HG03378 (cell line): Measurements from ENCODE around the gene FAT2.
"Not testable (repeated sequence)": the region's sequence is repeated elsewhere in the genome, so short reads cannot be mapped to it uniquely, and the experiment has no call there.

Experiments used
- ATAC-seq: cut with Tn5 transposase; IDR thresholded peaks from one replicate; pipeline ENCODE4 v1.9.1; 2021; ENCODE audit warnings: mild to moderate bottlenecking, moderate library complexity; ENCODE audit not compliant: unreplicated experiment

Gene FAT2

DNA sequence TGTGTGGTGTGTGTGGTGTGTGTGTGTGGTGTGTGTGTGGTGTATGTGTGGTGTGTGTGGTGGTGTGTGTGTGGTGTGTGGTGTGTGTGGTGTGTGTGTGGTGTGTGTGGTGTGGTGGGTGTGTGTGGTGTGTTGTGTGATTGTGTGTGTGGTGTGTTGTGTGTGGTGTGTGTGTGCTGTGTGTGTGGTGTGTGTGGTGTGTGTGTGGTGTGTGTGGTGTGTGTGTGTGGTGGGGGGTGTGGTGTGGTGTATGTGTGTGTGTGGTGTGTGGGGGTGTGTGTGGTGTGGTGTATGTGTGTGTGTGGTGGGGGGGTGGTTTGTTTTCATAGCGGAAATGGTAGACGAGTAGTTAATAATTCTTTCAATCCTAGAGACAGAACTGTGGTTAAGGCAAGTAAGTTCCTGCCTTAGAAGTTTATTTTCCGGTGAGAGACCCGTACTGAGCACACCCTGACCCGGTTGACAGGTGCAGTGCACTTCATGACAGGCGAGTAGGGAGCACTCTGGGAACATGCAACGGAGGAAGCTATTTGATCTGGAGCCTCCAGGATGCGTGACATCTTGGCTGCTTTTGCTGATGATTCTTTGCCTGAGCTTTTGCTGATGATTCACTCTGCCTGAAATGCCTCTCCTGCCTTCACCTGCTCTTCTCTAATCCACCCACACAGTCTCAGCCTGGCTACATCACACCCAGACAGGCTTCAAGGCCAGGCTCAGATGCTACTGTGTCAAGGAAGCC lies 21.7 kb upstream of the FAT2 start:
- ATAC-seq, result peak; percentile 88

DNA sequence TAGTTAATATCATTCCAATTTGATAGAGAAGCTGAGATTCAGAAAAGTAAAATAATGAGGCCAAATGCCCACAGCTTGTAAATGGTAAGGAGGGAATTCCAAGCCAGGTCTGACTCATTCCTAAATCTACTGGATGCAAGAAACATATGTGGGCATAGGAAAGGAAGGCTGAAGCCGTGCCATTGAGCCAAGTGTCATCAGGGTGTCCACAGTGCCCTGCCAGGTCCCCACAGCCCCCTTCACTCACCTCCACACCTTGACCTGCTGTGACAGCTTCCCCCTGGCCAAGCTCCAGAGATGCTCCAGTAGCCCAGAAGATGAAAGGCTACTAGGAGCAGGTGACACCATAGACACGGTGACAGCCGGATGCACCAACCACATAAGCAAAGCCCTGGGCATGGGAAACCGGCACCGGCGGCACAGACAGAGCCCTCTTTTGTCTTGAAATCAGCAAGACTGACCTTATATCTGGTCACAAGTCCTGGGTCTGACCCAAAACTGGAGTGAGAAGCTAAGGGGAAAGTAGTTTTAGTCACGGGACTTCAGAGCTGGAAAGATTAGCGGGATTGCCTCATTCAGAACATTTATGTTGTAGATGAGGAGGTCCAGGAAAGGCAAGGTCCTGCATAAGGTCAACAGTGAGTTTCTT lies 20.1 kb upstream of the FAT2 start:
- no peak for ATAC-seq

DNA sequence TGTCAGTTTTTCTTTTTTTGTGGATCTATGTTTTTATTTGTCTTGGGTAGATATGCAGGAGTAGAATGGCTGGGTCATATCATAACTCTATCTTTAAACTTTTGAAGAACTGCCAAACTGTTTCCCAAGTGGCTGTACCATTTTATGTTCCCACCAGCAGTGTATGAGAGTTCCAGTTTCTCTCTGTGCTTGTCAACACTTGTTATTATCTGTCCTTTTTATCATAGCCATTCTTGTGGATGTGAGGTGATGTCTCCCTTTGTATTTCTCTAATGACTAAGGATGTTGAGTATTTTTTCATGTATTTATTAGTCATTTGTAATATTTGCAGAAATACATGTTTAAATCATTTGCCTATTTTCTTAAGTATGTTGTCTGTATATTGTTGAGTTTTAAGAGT lies 17.4 kb upstream of the FAT2 start:
- no peak for ATAC-seq

DNA sequence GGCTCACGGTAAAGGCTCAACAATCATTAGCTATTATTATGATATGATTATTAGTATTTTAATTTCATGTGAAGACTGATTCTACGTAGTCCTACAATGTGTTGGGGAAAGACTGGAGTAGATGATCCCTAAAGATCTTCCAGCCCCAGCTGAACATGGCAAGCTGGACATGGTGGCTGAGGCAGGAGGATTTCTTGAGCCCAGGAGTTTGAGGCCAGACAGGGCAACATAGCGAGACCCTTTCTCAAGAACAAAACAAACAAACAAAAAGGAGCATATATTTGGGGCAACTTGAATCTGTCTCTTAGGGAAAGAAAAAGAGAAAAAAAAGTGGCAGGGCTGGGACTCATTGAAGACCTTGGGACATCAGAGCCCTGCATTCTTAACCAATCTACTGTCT lies 16.2 kb upstream of the FAT2 start:
- no peak for ATAC-seq

DNA sequence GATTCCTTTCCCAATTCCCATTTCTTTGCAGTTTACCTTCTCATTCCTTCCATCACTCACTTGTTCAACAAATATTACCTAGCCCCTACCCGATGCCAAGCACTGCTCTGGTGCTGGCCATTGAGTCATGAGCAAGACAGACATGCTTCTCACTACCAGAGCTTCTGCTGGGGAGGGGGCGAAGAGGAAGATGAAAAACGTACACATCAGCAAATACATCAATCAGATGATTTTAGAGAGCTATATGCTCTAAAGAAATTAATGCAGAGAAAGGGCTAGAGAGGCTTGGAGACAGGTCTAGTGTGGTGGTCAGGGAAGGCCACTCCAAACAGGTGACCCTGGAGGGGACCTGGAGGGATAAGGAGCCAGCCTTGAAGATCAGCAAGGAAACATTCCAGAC lies 14.4 kb upstream of the FAT2 start:
- no peak for ATAC-seq

DNA sequence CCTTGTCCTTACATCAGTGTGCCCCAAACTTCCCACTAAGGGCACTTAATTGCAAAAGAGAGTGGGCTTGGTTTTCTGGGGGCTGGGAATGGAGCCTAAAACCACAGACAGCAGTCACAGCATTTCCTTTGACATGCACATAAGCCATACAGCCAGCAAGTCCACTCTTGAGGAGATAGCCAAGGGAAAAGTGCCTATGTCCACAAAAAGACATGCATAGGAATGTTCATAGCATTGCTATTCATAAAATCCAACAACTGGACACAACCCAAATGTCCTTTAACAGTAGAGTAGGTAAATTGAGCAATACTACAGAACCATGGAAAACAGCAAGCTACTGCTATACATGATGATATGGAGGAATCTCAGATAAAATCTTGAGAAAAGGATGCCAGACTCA lies 11.7 kb upstream of the FAT2 start:
- ATAC-seq, result no peak

DNA sequence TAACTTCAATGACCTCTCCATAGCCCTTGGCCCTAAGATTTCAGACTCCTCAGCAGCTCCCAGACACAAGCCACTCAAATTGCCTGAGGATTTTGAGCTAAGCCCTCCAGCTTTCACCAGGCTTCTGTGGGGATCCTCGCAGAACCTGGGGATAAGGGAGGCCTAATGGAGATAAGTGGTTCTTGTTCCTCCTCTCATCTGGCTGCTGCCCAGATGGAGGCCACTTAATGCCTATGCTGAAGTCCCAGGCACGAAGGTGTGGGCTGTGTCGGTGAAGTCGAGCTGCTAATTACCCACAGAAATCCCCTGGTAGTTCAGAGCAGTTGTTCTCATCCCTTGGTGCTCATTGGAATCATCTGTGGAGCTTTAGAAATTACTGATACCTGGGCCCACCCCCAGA lies 10.3 kb upstream of the FAT2 start:
- ATAC-seq, result no peak

DNA sequence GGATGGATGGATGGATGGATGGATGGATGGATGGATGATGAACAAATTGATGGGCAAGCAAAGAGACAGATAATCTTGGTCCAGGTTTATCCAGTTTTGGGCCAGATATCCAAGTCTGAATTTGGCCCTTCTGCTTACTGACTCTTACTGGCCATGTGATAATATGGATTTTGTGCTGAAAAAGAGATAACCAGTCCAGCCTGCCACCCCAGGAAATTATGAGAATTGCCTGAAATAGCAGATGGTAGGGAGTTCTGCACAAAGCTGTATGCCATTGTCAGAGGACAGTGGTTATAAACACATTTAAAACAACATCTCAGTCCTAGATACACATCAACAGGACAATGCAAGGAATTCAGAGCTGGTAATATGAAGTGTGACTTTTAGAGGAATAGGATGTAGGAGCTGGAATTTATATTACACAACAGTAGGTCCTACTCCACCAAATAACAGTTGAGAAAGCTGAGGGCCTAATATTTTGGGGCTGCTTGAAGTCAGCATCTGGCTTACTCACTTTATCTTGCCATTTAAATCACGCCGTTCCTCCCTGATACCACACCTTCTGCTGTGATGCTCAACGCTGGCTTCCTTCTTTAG lies 9.0 kb upstream of the FAT2 start:
- no peak for ATAC-seq

DNA sequence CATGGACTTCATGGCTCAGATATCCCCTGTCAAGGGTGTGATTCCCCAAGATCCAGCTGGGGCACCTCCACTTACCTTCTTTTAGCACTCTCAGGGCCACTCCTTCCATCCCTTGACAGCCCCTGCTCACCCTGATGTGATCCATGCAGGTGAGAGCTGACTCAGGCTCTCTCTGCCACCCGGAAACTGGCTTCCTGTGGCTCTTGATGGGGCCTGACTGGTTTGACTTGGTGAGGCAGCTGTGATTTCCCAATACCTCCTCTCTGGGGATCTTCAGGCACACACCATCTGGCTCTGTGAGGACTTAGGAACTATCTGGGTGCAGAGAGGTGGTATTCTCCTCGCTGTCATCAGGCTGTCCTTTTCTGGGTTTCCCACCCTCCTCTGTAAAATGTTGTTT lies 7.9 kb upstream of the FAT2 start:
- ATAC-seq, result no peak

DNA sequence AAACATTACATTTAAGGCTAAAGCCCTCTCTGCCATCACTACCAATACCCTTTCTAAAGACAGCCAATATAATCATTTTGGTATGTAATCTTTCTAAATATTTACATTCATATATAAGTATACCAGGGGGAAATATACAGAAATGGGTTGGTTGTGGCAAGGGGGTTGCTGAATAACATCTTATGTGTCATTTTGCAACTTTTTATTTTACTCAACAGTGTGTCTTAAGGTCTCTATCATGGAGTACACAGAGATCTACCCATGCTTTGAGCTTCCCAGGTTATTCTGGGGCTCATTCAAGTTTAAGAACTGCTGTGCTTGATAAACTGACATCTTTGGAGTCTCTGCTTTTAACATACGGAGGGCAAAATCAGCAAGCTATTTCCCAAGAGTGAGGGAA lies 7.4 kb upstream of the FAT2 start:
- ATAC-seq, result no peak

DNA sequence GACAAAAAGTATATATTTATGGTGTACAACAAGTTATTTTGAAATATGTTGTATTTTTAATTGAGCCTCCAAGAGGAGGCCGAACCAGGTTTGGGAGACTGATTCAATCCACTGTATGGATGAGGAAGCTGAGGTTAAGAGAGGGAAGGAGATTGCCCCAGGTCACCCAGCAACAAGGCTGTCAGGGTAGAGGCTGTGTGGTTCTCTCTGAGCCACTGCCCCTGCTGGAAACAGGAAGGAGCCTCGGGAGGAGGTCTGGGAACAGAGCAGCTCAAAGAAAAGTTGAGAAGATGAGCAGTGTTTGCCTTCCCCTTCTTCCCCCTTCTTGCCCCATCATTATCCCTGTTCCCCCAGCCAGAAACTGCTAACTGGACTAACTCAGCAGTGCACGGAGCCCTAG lies 6.6 kb upstream of the FAT2 start:
- no peak for ATAC-seq

DNA sequence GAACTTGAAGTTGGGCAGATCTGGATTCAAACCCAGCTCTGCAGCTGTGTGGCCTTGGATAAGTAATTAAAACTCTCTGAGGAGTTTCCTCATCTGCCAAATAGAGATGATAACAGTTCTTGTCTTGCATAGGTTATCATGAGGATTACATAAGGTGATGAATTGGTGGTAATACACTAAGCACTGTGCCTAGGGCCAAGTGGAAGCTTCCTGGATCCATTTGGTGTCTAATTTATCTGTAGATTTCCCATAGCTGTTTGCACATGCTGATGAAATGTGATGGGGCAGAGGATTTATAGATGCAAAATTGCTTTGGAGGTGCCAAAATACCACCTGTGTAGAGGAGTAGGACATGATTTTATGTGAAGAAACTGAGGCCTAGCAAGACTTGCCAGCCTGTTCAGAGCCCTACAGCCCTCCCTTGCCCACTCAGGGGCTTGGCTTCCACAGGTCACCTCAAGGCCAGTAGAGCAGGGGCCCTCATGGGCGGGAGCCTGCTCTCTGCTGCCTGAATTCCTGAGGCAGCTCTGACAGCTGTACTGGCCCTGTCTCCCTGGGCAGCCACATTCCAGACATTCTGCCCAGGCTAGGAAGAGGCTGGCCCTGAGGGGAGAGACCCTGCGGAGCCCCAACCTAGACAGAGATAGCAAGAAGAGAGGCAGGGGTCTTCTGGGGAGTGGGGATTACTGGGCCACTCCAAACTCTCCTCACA lies 5.9 kb upstream of the FAT2 start:
- ATAC-seq, result no peak

DNA sequence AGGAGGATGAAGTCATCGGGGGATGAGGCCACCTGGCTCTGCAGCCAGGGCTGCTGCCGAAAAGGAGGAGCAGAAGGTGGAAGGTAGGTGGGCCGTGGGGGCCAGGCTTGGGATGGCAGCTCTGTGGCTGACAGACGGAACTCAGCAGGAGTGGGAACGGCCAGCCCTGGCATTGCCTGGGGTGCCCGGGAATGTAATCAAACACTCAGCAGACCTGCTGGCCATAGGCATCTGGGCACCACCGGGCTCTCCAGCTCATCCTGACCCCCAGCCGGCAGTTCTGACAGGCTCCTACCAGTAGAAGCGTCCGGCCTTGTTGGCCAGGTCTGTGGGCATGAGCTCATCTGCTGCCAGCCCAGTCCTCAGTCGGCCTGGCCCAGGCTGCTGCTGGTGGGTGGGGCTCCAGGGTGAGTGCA lies 4.3 kb upstream of the FAT2 start:
- no peak for ATAC-seq

DNA sequence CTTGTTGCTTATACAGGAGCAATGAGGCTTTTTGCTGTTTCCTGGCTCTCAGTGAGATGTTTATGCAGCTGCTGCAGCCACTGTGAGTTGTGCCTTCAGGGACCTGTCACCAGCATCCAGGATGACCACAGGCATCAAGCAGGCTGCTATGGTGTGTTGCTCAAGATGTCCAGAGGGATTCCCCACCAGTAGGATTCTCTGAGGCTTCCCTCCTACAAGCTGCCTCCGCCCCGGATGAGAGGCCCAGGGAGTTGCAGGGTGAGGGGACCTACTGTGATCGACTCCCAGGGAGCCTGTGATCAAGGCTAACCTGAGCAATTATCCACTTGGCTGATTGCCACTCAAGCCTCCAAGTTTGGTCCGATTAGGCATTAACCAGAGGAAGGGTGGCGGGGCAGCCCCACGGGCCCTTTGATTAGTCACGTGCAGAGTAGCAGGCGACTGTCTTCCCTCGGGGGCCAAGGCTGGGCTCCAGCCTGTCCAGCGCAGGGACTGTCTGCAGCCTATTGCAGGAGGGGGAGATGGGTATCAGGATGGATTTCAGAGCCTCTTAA lies 1.8 kb upstream of the FAT2 start:
- no peak for ATAC-seq

DNA sequence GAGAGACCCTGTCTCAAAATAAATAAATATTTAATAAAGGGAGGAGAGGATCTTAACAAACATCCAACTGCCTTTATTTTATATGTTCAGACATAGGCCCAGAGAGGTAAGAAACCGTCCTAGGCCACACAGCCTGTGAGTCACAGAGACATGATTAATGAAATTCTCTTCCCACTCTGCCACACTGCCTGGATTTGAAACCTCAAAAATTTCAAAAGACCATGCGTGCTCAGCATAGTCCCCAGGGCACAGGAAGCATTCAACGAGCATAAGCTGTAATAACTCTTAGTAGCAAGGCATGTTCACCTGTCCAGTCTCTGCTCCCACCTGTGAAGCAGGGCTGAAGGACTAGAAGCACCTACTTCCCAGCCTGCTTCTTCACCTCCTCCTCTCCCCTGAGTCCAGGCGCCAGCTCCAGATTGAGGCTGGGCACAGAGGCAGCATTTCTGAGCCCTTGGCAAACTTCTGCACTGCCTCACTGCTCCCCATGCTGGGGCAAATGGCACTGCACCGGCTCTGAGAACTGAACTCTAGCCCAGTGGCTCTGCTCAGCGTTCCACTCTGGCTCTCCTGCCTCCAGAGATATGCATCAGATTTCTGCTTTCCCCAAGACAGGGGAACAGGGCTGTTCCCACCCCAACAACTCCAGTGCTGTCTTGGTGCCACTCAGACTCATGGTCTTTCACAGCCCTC lies 1.1 kb downstream of the FAT2 start:
- no peak for ATAC-seq

DNA sequence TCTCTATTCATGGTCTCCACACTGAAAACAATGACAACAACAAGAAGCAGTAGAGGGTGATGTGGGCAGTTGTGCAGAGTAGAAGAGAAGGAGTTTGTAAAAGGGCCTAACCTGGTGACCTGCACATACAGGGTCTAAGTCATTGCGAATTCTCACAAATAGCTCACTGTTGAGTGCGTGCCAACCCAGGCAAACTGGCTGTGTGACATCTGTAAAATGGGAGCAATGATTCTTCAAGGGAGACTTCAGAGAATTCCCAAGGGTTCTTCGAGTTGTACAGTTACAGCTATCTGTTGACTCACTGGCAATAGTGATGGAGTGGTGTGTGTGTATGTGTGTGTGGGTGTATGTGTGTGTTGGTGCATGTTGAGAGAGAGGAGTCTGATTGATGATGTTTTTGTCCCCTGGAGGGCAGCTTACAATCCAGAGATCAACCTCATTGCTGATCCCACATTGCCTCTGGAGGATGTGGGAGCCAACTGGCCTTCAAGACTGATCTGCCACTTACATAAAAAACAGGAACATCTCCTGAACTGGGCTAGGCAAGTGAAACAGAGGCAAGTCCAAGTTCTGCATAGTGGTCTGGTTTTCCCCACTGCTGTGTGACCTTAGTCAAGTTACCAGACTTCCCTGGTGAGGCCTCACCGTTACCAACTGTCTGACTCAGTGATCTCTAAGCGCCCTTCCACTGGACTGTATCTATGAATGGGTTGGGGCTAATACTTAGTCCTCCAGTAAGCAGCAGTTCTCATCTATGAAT lies 3.2 kb downstream of the FAT2 start:
- ATAC-seq, result no peak

DNA sequence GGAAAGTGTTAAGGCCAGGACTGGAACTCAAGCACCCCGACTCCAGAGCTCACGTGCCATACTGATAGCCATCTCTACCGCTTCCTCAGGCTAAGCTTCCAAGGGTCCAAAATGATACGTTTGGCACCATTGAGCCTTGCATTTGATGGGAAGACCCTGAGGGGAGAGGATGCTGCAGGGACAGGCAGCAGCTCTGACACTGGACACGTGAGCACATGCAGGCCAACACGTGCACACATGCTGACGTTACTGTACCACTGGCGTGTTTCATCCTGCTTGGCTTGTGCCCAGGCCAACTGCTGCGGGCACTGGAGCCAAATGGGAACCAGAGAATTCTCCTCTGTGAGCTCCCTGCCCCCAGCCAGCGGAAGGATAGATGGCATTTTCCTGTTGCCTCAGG lies 5.2 kb downstream of the FAT2 start:
- ATAC-seq, result no peak

DNA sequence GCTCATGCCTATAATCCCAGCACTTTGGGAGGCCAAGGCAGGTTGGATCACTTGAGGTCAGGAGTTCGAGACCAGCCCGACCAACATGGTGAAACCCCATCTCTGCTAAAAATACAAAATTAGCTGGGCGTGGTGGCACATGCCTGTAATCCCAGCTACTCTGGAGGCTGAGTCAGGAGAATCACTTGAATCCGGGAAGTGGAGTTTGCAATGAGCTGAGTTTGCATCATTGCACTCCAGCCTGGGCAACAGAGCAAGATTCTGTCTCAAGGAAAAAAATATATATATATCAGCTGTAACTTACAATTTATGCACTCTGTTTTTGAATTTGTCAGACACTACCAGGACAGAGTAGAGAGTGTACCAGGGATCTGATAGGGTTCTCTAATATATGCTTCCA lies 5.8 kb downstream of the FAT2 start:
- not testable (repeated sequence) for ATAC-seq

DNA sequence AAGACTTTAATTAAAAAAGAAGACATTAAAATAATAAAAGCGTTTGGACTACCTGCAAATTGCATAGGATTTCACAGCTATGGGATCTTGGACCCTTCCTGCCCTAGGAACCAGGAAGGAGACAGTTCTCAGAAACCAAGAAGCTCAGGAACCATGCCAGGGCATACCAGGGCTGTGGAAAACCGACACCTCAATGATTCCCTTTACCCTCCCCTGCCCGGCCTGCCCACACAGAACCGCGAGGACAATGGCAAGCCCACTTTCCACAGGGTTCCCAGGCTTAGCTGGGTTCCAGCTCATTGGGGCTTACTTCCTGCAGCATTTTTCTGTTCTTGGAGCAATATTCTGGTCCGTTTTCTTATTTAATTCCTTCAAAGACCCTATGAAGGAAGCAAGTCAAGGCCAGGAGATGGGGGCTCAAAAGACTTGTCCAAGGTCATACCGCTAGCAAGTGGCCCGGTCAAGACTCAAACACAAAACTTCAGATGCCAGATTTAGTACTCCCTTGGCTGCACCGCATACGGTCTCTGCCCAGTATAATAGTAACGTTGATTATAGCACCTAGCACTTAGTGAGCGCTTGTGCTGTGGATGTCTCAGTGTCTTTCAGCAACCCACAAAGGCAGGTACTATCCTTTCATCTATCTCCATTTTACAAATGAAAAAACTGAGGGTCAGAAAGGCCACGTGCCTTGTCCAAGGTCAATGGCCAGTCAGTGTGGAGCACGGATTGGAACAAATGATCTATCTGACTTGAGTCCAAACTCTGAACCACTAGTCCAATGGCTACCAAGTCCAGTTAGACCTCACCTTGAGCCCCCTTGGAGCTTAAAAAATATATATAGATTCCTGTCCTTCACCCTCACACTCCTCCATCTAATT lies 6.8 kb downstream of the FAT2 start:
- ATAC-seq, result no peak
